ENCODE results near the gene CXCR1.

- TF ChIP-seq CTCF (IDR thresholded peaks at IDR 0.05): no peak
- no peak for TF ChIP-seq POLR2A (IDR thresholded peaks at IDR 0.05)
Observed at GRCh38 chr2:218123986-218124385, 42.8 kb downstream of the CXCR1 start.
